HL-60/S4 treated with retinoic acid at 250 ng/mL for 4 days and 3 days (cell line): ENCODE measurements around the gene CHPF2.

Experiments
- in situ Hi-C: fragments of 300-500 bp; cut with MboI; formaldehyde crosslinking; loops from 2 replicates; pipeline ENCODE4 v1.7.0; 2022; ENCODE audit warnings: low sequenced_read_pairs

The CHPF2 gene

DNA sequence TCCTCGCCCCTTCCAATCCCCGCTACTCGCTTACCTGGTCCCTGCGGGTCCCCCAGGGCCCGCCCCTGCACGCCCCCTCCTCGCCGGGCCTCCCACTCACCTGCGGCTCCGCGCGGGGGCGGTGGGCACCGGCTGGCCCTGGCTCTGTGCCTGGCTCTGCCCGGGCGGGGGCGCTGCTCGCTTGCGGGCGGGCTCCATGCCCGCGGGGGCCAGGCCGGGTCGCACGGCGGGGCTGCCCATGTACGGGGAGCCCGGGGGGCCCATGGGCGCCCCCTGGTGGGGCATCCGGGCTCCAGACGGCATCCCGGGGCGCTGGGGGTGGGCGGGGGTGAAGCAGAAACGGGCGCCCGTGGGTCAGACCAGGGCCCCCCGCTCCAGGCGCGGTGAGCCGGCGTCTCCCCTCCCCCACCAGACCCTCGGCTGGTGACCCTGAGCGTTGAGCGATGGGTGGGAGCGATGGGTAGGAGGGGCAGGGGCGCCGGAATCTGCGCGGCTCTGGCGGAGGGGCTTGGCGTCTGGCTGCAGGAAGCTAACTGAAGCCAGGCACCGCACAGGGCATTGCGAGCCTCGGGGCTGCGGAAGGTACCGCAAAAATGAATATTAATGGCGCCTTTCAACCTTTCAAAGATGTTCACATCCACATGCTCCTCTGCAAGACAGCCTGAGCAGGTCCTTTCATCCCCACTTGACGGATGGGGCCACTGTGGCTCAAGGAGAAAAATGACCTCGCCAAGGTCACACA lies 13.2 kb downstream of the CHPF2 start:
- in situ Hi-C loops = no loop called here

- in situ Hi-C loops = no loop called here
Observed at GRCh38 chr7:151246102-151246850, 14.0 kb downstream of the CHPF2 start.

DNA sequence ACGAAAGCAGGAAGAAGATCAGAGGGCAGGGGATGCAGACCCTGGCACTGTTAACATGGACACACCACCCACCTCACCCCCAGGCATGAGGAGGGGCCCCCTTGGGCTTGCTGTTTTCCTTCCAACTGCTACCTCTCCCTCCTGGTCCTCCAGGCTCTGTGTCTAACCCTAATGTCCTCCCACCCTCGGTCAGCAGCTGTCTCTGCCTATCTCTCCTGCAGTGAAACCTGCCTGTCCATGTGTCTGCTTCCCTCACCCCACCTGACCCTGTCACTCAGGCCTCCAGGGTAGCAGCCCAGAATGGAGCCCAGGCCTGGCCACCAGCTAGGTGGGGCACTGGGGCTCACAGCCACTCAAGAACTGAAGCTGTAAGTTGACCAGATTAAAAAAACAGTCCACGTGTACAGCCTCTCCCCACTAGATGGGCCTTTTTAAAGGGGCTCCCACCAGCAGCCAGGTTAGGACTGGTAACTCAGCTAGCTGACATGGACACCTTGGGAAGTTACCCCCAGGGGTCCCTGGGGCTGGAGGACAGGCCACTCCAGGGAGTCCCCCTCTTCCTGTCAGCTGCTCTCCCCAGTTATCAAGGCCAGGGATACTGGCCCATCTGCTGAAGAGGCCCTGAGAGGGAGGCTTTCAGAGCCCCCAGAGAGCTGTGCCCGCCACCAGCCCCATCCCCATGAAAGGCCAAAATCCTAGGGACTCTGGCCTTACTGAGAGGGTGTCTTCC lies 14.7 kb downstream of the CHPF2 start:
- in situ Hi-C loops = no loop called here

DNA sequence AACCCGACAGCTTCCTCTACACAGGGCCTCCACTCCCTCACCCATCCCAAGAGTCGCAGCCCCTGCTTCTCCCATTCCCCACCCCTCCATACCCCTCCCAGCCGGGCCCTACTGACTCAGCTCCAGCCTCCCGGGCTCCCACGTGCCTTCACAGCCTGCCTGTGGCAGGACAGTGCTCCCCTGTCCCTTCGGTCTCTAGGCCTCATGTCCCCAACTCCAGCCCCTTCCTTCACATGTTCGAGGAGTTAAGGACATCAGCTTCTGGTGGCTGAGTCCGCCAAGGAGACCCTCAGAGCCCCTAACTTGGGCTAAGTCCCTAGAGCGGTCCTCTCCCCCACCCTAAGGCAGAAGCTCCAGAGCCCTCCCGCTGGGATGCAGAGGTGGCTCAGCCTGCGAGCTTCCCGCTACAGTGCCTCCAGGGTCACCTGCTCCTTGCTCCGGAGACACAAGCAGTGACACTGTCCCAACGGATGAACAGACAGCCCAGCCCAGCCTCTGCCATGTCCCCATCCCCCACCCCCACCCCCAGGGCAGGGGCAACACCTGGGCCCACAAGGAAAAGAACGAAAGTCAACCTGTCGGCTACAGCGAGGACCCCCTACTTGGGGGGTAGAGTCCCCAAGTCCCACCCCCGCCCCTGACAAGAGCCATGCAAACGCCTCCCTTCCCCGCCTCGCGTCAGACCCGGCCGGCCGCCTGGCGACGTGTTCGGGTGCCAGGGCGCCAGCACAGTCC lies 15.5 kb downstream of the CHPF2 start:
- in situ Hi-C loops = no loop called here

DNA sequence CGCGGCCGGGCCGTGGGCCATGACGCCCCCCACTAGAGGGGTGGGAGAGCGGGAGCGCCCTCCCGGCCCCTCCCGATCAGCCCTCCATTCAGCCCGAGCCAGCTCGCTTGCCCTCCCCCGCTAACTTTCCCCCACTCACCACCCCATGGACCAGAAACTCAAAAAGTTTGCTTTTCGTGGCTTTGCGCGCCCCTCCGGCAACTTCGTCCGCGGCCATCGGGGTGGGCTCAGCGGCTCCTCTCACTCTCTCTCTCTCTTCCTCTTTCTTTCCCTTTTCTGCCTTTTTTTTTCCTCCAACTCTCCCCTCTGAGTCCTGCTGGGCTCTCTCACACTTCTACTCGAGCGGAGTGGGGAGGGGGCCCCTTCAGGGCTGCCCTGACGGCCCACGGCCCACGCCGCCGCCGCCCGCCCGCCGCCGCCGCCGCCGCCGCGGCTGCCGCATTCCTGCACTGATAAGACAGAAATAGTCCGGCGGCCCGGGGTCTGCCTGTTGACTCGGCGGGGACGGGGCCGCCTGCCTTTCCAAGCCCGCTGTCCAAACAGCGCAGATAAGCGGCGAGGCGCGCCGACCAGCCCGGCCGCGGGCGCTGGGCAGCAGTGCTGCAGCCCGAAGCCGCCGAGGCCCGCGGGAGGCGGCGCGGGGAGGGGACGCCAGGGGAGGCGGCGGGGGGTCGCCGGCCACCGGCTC lies 16.2 kb downstream of the CHPF2 start, which contains the start of gene SMARCD3:
SMARCD3 (minus strand) TSS at position 349 of the 688 bp plus-strand sequence; CDS start at position 217, 132 bp downstream.
- in situ Hi-C loops = no loop called here

- in situ Hi-C loops = no loop called here
Observed at GRCh38 chr7:151249034-151249731, 16.9 kb downstream of the CHPF2 start.

DNA sequence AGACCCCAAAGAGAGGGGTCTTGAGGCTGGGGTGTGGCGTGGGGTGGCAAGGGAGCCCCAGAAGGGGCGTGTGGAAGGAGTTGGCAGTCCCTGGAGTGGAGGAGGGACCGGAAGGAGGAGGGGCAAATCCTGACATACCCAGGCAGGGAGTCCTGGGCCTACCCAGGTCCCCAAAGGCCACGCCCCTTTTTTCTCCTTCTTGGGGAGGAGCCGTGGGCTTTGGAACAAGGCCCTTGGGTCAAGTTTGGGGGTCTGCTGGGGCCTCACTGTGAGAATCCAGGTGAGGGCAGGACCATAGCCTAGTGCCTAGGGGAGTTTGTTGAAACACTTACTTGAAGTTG lies 17.4 kb downstream of the CHPF2 start:
- in situ Hi-C loops = no loop called here

GRCh38 chr7:151250181-151251132 lies 18.2 kb downstream of the CHPF2 start:
- in situ Hi-C loops = no loop called here

DNA sequence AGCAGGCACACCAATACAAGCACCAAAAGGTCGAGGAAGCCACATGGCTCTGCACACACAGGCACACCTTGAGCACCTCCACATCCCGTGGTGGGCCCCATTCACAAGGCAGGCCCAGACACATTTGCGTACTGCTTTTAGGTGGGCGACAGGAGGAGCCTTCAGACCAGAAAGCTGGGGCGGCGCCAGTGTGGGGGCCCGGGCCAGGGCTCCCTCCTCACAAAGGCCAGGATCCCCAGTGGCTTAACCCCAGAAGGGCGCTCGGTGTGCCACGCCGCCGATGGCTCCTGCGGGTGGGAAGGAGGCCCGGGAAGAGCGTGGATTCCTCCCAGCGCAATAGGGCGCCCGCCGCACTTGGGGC lies 19.0 kb downstream of the CHPF2 start:
- in situ Hi-C loops = no loop called here

- in situ Hi-C loops = no loop called here
Observed at GRCh38 chr7:151251689-151252560, 19.6 kb downstream of the CHPF2 start.

DNA sequence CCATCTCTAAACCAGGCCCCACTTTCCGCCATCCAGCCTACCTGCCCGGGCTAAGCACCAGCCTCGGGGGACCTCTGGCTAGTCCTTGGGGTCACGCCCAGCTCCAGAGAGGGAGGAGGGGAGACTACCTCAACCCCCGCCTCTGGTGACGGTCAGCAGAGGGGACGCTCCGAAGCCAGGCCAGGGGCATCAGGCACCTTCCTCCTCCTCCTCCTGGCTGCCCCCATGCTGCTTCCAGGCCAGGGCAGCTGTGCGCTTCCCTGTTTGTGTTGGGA lies 20.2 kb downstream of the CHPF2 start:
- in situ Hi-C loops = no loop called here

DNA sequence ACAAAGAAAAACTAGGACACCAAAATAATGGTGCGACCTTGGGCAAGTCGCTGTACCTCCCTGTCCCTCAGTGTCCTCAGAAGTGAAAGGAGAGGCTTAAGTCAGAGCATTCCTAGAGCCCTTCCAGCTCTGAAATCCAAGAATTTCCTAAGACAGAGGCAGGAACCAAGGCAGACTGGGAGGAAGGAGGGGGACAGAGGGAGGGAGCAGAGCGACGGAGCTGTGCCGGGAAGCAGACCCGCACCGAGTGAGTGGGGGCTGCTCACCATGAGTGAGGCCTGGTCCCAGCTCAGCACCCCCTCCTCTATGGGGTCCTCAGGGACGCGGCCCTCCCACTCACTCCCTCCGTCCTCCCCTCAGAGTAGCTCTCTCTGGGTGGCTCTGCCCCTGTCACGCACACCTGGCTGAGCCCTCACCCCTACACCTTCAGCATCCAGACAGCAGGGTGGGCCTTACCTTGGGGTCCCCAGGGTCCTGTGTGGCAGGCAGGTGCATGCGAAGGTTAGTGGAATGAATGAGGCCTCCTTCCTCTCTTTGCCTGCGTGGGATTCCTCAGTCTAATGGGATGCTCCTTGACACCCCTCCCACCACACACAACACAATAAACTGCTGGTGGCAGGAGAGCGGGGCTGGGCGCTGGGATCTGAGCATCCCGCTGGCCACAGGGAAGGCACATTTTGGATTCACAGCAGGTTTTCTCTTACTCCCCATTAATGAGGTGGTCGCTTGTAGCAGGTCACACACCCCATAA lies 20.9 kb downstream of the CHPF2 start:
- in situ Hi-C loops = no loop called here

GRCh38 chr7:151254316-151254715 lies 22.0 kb downstream of the CHPF2 start:
- in situ Hi-C loops = no loop called here

DNA sequence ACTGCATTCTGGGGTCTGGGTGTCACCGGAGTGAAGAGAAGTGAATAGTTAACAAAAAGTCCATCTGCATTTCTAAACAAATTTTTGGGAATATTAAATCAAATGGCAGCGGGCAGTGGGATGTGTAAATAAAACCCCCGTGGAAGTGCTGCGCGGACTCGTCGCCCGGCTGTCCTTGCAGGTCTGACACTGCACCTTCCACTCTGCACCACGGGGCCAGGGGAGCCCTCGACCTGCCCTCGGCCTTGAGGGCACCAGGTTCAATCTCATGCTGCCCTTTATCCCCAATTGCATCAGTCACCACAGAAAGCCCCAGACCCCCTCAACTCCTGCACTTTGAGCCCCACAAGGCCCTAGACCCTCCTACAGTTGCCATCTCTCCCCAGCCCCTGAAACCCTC lies 22.6 kb downstream of the CHPF2 start:
- in situ Hi-C loops = no loop called here

GRCh38 chr7:151255390-151255789 lies 23.1 kb downstream of the CHPF2 start:
- in situ Hi-C loops = no loop called here

GRCh38 chr7:151256410-151257045 lies 24.2 kb downstream of the CHPF2 start:
- in situ Hi-C loops = no loop called here

DNA sequence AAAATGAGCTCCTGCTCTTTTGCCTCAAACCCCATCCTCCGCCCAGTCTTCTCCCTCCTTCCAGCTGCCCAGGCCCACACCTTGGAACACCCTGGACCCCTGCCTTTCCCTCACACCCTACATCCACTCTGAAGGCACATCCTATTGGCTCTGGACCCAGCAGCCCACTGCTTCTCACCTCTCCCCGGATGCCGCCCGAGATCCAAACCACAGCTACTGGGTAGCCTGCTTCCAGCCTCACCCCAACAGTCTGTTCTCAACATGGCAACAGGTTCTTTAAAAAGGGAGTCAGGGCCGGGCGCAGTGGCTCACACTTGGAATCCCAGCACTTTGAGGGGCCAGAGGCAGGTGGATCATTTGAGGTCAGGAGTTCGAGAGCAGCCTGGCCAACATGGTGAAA lies 25.7 kb downstream of the CHPF2 start:
- in situ Hi-C loops = no loop called here
